Vagina (tissue), 2 donors: ENCODE data around the gene COPG1.

Experiments
- CTCF ChIP-seq, 3 experiments: fragments of 450-650 bp in 2 of 3; fragments of 200-600 bp in 1 of 3; sonication (generic) in 1 of 3; IDR thresholded peaks; one replicate each; pipeline ENCODE4 v1.5.1; 2017 to 2019; ENCODE audit warnings: antibody characterized with exemption in 3 of 3, mild to moderate bottlenecking in 2 of 3, moderate library complexity in 2 of 3
- POLR2A ChIP-seq, 2 donors: fragments of 450-650 bp; IDR thresholded peaks; one replicate each; pipeline ENCODE4 v1.6.1; 2017; ENCODE audit warnings: antibody characterized with exemption in 2 of 2, mild to moderate bottlenecking in 2 of 2, moderate library complexity in 2 of 2
- POLR2AphosphoS5 ChIP-seq, 2 donors: sonication (generic); formaldehyde crosslinking; IDR thresholded peaks; one replicate each; pipeline ENCODE4 v1.9.0; 2017; ENCODE audit warnings: antibody characterized with exemption in 2 of 2, mild to moderate bottlenecking in 2 of 2, low read depth in 1 of 2; ENCODE audit not compliant: insufficient read depth in 1 of 2

GRCh38 chr3:129249284-129250065 lies at the start of gene COPG1:
- TF ChIP-seq CTCF (IDR thresholded peaks at IDR 0.05) (no peak), POLR2A (IDR thresholded peaks at IDR 0.05) (peak; percentile 30 to 89), POLR2AphosphoS5 (IDR thresholded peaks at IDR 0.05; ENCODE audit: insufficient read depth in 1 of 2, low read depth in 1 of 2) (peak; percentile 89 to 99)
